Measurements from ENCODE around the gene NPSR1.

The NPSR1 gene

GRCh38 chr7:34755008-34755407 lies 97.0 kb downstream of the NPSR1 start:
- WGBS, result 100% methylated on average over 1 of the region's 2 CpGs
- Histone ChIP-seq H3K4me1 (ENCODE audit: control insufficient read depth, insufficient read depth, low read depth, low read length) (peaks cover 13% of the 10 kb centered on the region), H3K4ac (ENCODE audit: low read depth in 1 of 2, low read length in 2 of 2) (no peak overlapping the region), H3K23ac (ENCODE audit: low read length in 2 of 2) (no peak overlapping the region), H3K79me1 (replicated peaks; ENCODE audit: low read length, poor library complexity, severe bottlenecking) (no peaks in the 10 kb centered on the region), H3K18ac (ENCODE audit: low read depth in 1 of 2, low read length in 2 of 2) (no peak overlapping the region), H3K4me2 (ENCODE audit: low read length, poor library complexity, severe bottlenecking) (no peak overlapping the region), H3K9me3 (ENCODE audit: control insufficient read depth, low read length) (no peaks in the 10 kb centered on the region), H4K8ac (ENCODE audit: low read length) (no peak overlapping the region), H2BK120ac (ENCODE audit: low read depth, low read length) (no peak overlapping the region), H2AFZ (ENCODE audit: low read depth, low read length) (no peak overlapping the region), H3K36me3 (ENCODE audit: control insufficient read depth in 1 of 2, insufficient read depth in 2 of 2, low read depth in 1 of 2, low read length in 2 of 2) (no peaks in the 10 kb centered on the region), H4K91ac (ENCODE audit: low read length) (no peak overlapping the region), H3K27ac (ENCODE audit: low read length, poor library complexity, severe bottlenecking) (no peak overlapping the region), H2AK5ac (ENCODE audit: low read length, severe bottlenecking) (no peak overlapping the region), H3K14ac (ENCODE audit: low read length in 2 of 2) (no peak overlapping the region), H3K27me3 (ENCODE audit: control insufficient read depth in 1 of 2, insufficient read depth in 1 of 2, low read length in 2 of 2) (no peaks in the 10 kb centered on the region), H2BK12ac (ENCODE audit: low read length in 2 of 2) (no peak overlapping the region), H3K9ac (ENCODE audit: low read length) (no peak overlapping the region), H2BK15ac (ENCODE audit: low read depth, poor library complexity, severe bottlenecking) (no peak overlapping the region), H3K4me3 (ENCODE audit: insufficient read depth in 1 of 2, low read depth in 1 of 2, low read length in 2 of 2) (no peak overlapping the region), H2BK5ac (ENCODE audit: low read depth, low read length, poor library complexity, severe bottlenecking) (no peak overlapping the region)
- no peak for DNase-seq

GRCh38 chr7:34756025-34756437 lies 98.0 kb downstream of the NPSR1 start:
- H2AK5ac ChIP-seq (ENCODE audit: low read length, severe bottlenecking), result no peak overlapping the region
- H3K4me2 ChIP-seq (ENCODE audit: low read length, poor library complexity, severe bottlenecking), result no peak overlapping the region
- H2BK5ac ChIP-seq (ENCODE audit: low read depth, low read length, poor library complexity, severe bottlenecking), result no peak overlapping the region
- H3K4me3 ChIP-seq (ENCODE audit: insufficient read depth in 1 of 2, low read depth in 1 of 2, low read length in 2 of 2), result no peak overlapping the region
- no peaks in the 10 kb centered on the region for H3K36me3 ChIP-seq (ENCODE audit: control insufficient read depth in 1 of 2, insufficient read depth in 2 of 2, low read depth in 1 of 2, low read length in 2 of 2)
- H2AFZ ChIP-seq (ENCODE audit: low read depth, low read length), result no peak overlapping the region
- H3K27ac ChIP-seq (ENCODE audit: low read length, poor library complexity, severe bottlenecking), result peak overlapping the region; percentile 4
- peaks cover 13% of the 10 kb centered on the region for H3K4me1 ChIP-seq (ENCODE audit: control insufficient read depth, insufficient read depth, low read depth, low read length)
- H3K23ac ChIP-seq (ENCODE audit: low read length in 2 of 2), result no peak overlapping the region
- no peak overlapping the region for H4K8ac ChIP-seq (ENCODE audit: low read length)
- no peak overlapping the region for H3K4ac ChIP-seq (ENCODE audit: low read depth in 1 of 2, low read length in 2 of 2)
- DNase-seq, result no peak
- H3K9ac ChIP-seq (ENCODE audit: low read length), result no peak overlapping the region
- H3K18ac ChIP-seq (ENCODE audit: low read depth in 1 of 2, low read length in 2 of 2), result no peak overlapping the region
- no peaks in the 10 kb centered on the region for H3K27me3 ChIP-seq (ENCODE audit: control insufficient read depth in 1 of 2, insufficient read depth in 1 of 2, low read length in 2 of 2)
- no peak overlapping the region for H2BK12ac ChIP-seq (ENCODE audit: low read length in 2 of 2)
- H3K79me1 ChIP-seq (replicated peaks; ENCODE audit: low read length, poor library complexity, severe bottlenecking), result no peaks in the 10 kb centered on the region
- no peak overlapping the region for H2BK15ac ChIP-seq (ENCODE audit: low read depth, poor library complexity, severe bottlenecking)
- no peak overlapping the region for H3K14ac ChIP-seq (ENCODE audit: low read length in 2 of 2)
- H2BK120ac ChIP-seq (ENCODE audit: low read depth, low read length), result no peak overlapping the region
- WGBS, result 96% methylated on average over 2 of the region's 4 CpGs
- no peaks in the 10 kb centered on the region for H3K9me3 ChIP-seq (ENCODE audit: control insufficient read depth, low read length)
- H4K91ac ChIP-seq (ENCODE audit: low read length), result no peak overlapping the region

GRCh38 chr7:34756691-34757090 lies 98.7 kb downstream of the NPSR1 start:
- H2AK5ac ChIP-seq (ENCODE audit: low read length, severe bottlenecking), result no peak overlapping the region

GRCh38 chr7:34757570-34758110 lies 99.6 kb downstream of the NPSR1 start:
- DNase-seq, result no peak
- 81% methylated on average over 5 of the region's 5 CpGs for WGBS
- H3K79me1 ChIP-seq (replicated peaks; ENCODE audit: low read length, poor library complexity, severe bottlenecking), result no peaks in the 10 kb centered on the region
- H2BK120ac ChIP-seq (ENCODE audit: low read depth, low read length), result no peak overlapping the region
- no peak overlapping the region for H3K27ac ChIP-seq (ENCODE audit: low read length, poor library complexity, severe bottlenecking)
- H3K9me3 ChIP-seq (ENCODE audit: control insufficient read depth, low read length), result no peaks in the 10 kb centered on the region
- no peak overlapping the region for H2BK15ac ChIP-seq (ENCODE audit: low read depth, poor library complexity, severe bottlenecking)
- no peak overlapping the region for H3K4me3 ChIP-seq (ENCODE audit: insufficient read depth in 1 of 2, low read depth in 1 of 2, low read length in 2 of 2)
- H3K36me3 ChIP-seq (ENCODE audit: control insufficient read depth in 1 of 2, insufficient read depth in 2 of 2, low read depth in 1 of 2, low read length in 2 of 2), result no peaks in the 10 kb centered on the region
- H3K18ac ChIP-seq (ENCODE audit: low read depth in 1 of 2, low read length in 2 of 2), result no peak overlapping the region
- no peak overlapping the region for H3K23ac ChIP-seq (ENCODE audit: low read length in 2 of 2)
- H3K4me2 ChIP-seq (ENCODE audit: low read length, poor library complexity, severe bottlenecking), result no peak overlapping the region
- no peak overlapping the region for H4K91ac ChIP-seq (ENCODE audit: low read length)
- peak overlapping the region; percentile 23 for H2AK5ac ChIP-seq (ENCODE audit: low read length, severe bottlenecking)
- H2AFZ ChIP-seq (ENCODE audit: low read depth, low read length), result no peak overlapping the region
- H2BK12ac ChIP-seq (ENCODE audit: low read length in 2 of 2), result no peak overlapping the region
- no peak overlapping the region for H3K14ac ChIP-seq (ENCODE audit: low read length in 2 of 2)
- no peaks in the 10 kb centered on the region for H3K27me3 ChIP-seq (ENCODE audit: control insufficient read depth in 1 of 2, insufficient read depth in 1 of 2, low read length in 2 of 2)
- H2BK5ac ChIP-seq (ENCODE audit: low read depth, low read length, poor library complexity, severe bottlenecking), result no peak overlapping the region
- no peak overlapping the region for H3K9ac ChIP-seq (ENCODE audit: low read length)
- no peak overlapping the region for H3K4ac ChIP-seq (ENCODE audit: low read depth in 1 of 2, low read length in 2 of 2)
- H3K4me1 ChIP-seq (ENCODE audit: control insufficient read depth, insufficient read depth, low read depth, low read length), result peaks cover 8% of the 10 kb centered on the region
- H4K8ac ChIP-seq (ENCODE audit: low read length), result no peak overlapping the region

More at GRCh38 chr7:34756691-34757090, 98.7 kb downstream of the NPSR1 start:
- H3K9ac ChIP-seq (ENCODE audit: low read length), result no peak overlapping the region
- H2BK120ac ChIP-seq (ENCODE audit: low read depth, low read length), result no peak overlapping the region
- peaks cover 10% of the 10 kb centered on the region for H3K4me1 ChIP-seq (ENCODE audit: control insufficient read depth, insufficient read depth, low read depth, low read length)
- DNase-seq, result no peak
- no peak overlapping the region for H3K23ac ChIP-seq (ENCODE audit: low read length in 2 of 2)
- no peak overlapping the region for H2BK5ac ChIP-seq (ENCODE audit: low read depth, low read length, poor library complexity, severe bottlenecking)
- H2AFZ ChIP-seq (ENCODE audit: low read depth, low read length), result no peak overlapping the region
- no peaks in the 10 kb centered on the region for H3K9me3 ChIP-seq (ENCODE audit: control insufficient read depth, low read length)
- no peaks in the 10 kb centered on the region for H3K79me1 ChIP-seq (replicated peaks; ENCODE audit: low read length, poor library complexity, severe bottlenecking)
- H3K4me3 ChIP-seq (ENCODE audit: insufficient read depth in 1 of 2, low read depth in 1 of 2, low read length in 2 of 2), result no peak overlapping the region
- no peak overlapping the region for H3K4me2 ChIP-seq (ENCODE audit: low read length, poor library complexity, severe bottlenecking)
- no peaks in the 10 kb centered on the region for H3K36me3 ChIP-seq (ENCODE audit: control insufficient read depth in 1 of 2, insufficient read depth in 2 of 2, low read depth in 1 of 2, low read length in 2 of 2)
- H2BK15ac ChIP-seq (ENCODE audit: low read depth, poor library complexity, severe bottlenecking), result no peak overlapping the region
- H3K27ac ChIP-seq (ENCODE audit: low read length, poor library complexity, severe bottlenecking), result no peak overlapping the region
- H4K8ac ChIP-seq (ENCODE audit: low read length), result no peak overlapping the region
- no peak overlapping the region for H2BK12ac ChIP-seq (ENCODE audit: low read length in 2 of 2)
- no peak overlapping the region for H3K4ac ChIP-seq (ENCODE audit: low read depth in 1 of 2, low read length in 2 of 2)
- 94% methylated on average over 5 of the region's 5 CpGs for WGBS
- no peak overlapping the region for H4K91ac ChIP-seq (ENCODE audit: low read length)
- no peak overlapping the region for H3K14ac ChIP-seq (ENCODE audit: low read length in 2 of 2)
- H3K18ac ChIP-seq (ENCODE audit: low read depth in 1 of 2, low read length in 2 of 2), result no peak overlapping the region
- H3K27me3 ChIP-seq (ENCODE audit: control insufficient read depth in 1 of 2, insufficient read depth in 1 of 2, low read length in 2 of 2), result no peaks in the 10 kb centered on the region
